BLaER1 (cell line): Measurements from ENCODE around the gene TREX2.

ENCODE experiments used
- H3K27ac ChIP-seq: shearing (Covaris generic); formaldehyde crosslinking; 2 replicates; pipeline ENCODE4 v1.8.1; 2022
- H3K27me3 ChIP-seq: shearing (Covaris generic); formaldehyde crosslinking; 2 replicates; pipeline ENCODE4 v1.8.1; 2022
- H3K36me3 ChIP-seq: shearing (Covaris generic); formaldehyde crosslinking; 2 replicates; pipeline ENCODE4 v1.8.1; 2022
- H3K4me1 ChIP-seq: shearing (Covaris generic); formaldehyde crosslinking; 2 replicates; pipeline ENCODE4 v1.8.1; 2022
- H3K4me2 ChIP-seq: shearing (Covaris generic); formaldehyde crosslinking; 2 replicates; pipeline ENCODE4 v1.8.1; 2022
- H3K4me3 ChIP-seq: shearing (Covaris generic); formaldehyde crosslinking; 2 replicates; pipeline ENCODE4 v1.8.1; 2022
- H3K9ac ChIP-seq: shearing (Covaris generic); formaldehyde crosslinking; 2 replicates; pipeline ENCODE4 v1.8.1; 2022
- H3K9me3 ChIP-seq: shearing (Covaris generic); formaldehyde crosslinking; 2 replicates; pipeline ENCODE4 v1.8.1; 2022
- H4K20me1 ChIP-seq: shearing (Covaris generic); formaldehyde crosslinking; 2 replicates; pipeline ENCODE4 v1.8.1; 2022
- Cebpa-rat ChIP-seq: shearing (Covaris generic); IDR thresholded peaks from 2 replicates; pipeline ENCODE4 v1.8.1; 2022

TREX2 gene

DNA sequence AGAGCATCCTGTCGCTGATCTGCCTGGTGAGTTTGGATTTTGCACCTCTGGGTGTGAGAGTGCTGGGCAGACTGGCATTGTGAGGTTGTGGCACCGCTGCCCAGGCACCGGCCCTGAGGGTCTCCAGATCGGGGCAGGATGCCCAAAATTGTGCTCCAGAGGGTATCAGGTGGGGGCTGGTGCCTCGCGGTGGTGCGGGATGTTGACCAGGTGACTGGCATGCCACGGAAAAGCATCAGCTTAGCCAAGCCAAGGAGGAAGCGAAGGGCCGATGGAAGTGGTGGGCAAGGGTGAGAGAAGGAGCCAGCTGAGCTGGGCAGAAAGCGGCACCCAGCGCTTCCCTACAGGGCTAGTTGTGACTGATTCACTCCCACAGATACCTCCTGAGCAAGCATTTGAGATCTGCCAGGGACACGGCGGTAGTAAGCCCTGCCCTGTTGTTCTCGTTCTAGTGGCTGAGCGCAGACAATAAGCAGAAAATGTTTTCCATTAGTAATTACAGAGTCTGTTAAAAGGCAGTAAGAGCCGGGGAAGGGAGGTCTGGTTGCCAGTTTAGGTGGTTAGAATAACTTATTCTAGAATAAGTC lies 33.8 kb downstream of the TREX2 start:
- peaks cover 14% of the 10 kb centered on the region for H3K4me1 ChIP-seq
- H4K20me1 ChIP-seq: peaks cover 20% of the 10 kb centered on the region; the same call in 1 of the 2 replicates
- TF ChIP-seq Cebpa-rat: no peak
- peaks cover 81% of the 10 kb centered on the region for H3K27me3 ChIP-seq
- H3K4me3 ChIP-seq: peak overlapping the region; percentile 51
- H3K27ac ChIP-seq: no peak overlapping the region
- H3K4me2 ChIP-seq: peak overlapping the region; percentile 58
- no peaks in the 10 kb centered on the region for H3K36me3 ChIP-seq
- H3K9ac ChIP-seq: no peak overlapping the region
- no peaks in the 10 kb centered on the region for H3K9me3 ChIP-seq

GRCh38 chrX:153411255-153411987 lies 34.4 kb downstream of the TREX2 start, which contains the start of gene ZFP92:
ZFP92 (plus strand) TSS chrX:153411472; CDS start chrX:153418323, 6,851 bp downstream.
- H3K4me2 ChIP-seq: peak within 1 kb of the TSS; percentile 58
- H3K4me1 ChIP-seq: peaks cover 9% of the 10 kb centered on the region
- H4K20me1 ChIP-seq: peaks cover 24% of the 10 kb centered on the region; the same call in 1 of the 2 replicates
- H3K27me3 ChIP-seq: peaks cover 78% of the 10 kb centered on the region
- H3K27ac ChIP-seq: no peak within 1 kb of the TSS
- H3K9me3 ChIP-seq: no peaks in the 10 kb centered on the region
- no peak for TF ChIP-seq Cebpa-rat
- H3K4me3 ChIP-seq: peak within 1 kb of the TSS; percentile 51
- H3K9ac ChIP-seq: no peak within 1 kb of the TSS
- no peaks in the 10 kb centered on the region for H3K36me3 ChIP-seq

DNA sequence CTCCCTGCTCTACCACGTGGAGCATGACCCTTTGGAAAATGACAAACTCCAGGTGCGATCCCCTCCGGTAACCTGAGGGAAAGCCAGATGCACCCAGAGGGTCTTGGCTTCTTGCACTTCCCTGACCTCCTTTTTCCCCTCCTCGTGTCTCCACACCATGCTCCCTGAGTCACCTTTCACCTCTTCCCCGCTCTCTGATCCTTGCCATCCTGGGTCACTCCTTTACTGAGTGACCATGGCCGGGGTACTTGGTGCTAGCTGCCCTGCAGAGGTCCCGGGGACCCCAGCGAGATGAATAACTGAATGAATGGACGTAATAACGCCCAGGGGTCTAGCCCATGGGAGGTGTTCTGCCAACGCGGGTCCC lies 35.0 kb downstream of the TREX2 start:
- Histone ChIP-seq H3K36me3 (no peaks in the 10 kb centered on the region), H3K4me3 (no peak overlapping the region), H3K4me2 (no peak overlapping the region), H3K27me3 (peaks cover 78% of the 10 kb centered on the region), H3K4me1 (peaks cover 9% of the 10 kb centered on the region), H4K20me1 (peaks cover 24% of the 10 kb centered on the region; the same call in 1 of the 2 replicates), H3K9ac (no peak overlapping the region), H3K27ac (no peak overlapping the region), H3K9me3 (no peaks in the 10 kb centered on the region)
- TF ChIP-seq Cebpa-rat: no peak

DNA sequence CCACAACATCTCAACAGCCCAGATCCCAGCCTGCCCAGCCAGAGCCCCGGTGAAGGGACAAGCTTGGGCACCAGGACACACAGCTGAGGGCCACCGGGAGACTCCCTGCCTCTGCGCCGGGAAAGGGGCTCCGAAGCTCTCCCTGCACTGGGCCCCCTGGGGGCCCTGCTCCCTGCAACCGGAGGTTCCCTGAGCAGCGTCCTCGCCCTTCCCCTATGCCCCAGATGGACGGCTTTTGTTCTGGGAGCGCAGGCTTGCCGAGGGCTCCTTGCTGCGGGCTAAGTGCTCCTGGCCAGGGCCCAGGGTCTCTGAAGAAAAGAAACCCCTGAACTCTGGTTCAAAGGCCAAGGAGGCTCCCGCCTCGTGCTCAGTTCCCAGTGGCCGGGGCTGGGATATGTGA lies 35.5 kb downstream of the TREX2 start:
- Histone ChIP-seq H3K4me3 (no peak overlapping the region), H3K4me1 (peaks cover 9% of the 10 kb centered on the region), H3K4me2 (no peak overlapping the region), H3K27ac (no peak overlapping the region), H4K20me1 (peaks cover 24% of the 10 kb centered on the region; the same call in 1 of the 2 replicates), H3K27me3 (peaks cover 78% of the 10 kb centered on the region), H3K9ac (no peak overlapping the region), H3K9me3 (no peaks in the 10 kb centered on the region), H3K36me3 (no peaks in the 10 kb centered on the region)
- TF ChIP-seq Cebpa-rat: no peak

DNA sequence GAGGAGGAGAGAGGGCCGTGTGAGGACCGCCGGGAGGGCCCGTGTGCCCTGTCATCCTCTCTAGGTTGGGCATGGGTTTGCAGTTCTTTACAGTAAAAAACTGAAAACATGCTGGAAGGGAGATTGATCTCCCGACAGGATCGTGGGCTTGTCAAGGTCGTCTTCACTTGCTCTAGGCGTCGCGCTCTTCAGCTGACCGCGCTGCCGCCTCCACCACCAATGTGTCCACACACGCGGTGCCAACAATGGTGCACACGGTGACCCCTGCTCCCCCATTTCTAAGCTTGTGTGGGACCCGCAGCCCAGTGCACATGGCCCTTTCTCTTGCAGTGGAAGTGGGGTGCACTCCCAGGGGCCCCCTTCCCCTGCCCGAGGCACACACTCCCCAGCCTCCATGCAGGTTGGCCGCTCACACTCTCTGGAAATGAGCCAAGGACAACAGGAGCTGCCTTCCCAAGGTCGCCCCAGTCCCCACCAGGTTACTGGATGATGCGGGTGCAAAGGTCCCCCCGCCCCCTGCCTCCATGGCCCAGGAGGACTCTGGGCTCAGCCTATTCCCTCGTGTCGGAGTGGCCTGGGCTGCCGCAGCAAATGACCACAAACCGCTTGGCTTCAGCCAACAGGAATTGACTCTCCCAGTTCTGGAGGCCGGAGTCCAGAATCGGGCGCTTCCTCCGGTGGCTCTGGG lies 36.3 kb downstream of the TREX2 start:
- Histone ChIP-seq H3K9ac (no peak overlapping the region), H4K20me1 (peaks cover 24% of the 10 kb centered on the region; the same call in 1 of the 2 replicates), H3K27ac (no peak overlapping the region), H3K4me3 (no peak overlapping the region), H3K4me1 (peaks cover 9% of the 10 kb centered on the region), H3K27me3 (peaks cover 79% of the 10 kb centered on the region), H3K9me3 (no peaks in the 10 kb centered on the region), H3K36me3 (no peaks in the 10 kb centered on the region), H3K4me2 (no peak overlapping the region)
- no peak for TF ChIP-seq Cebpa-rat

- peaks cover 9% of the 10 kb centered on the region for H3K4me1 ChIP-seq
- H3K36me3 ChIP-seq: no peaks in the 10 kb centered on the region
- no peak overlapping the region for H3K4me3 ChIP-seq
- H3K9me3 ChIP-seq: no peaks in the 10 kb centered on the region
- no peak overlapping the region for H3K27ac ChIP-seq
- TF ChIP-seq Cebpa-rat: no peak
- H3K27me3 ChIP-seq: peaks cover 78% of the 10 kb centered on the region
- H3K4me2 ChIP-seq: no peak overlapping the region
- H3K9ac ChIP-seq: no peak overlapping the region
- peaks cover 24% of the 10 kb centered on the region; the same call in 1 of the 2 replicates for H4K20me1 ChIP-seq
These were observed 36.9 kb downstream of the TREX2 start for GRCh38 chrX:153408871-153409351.

GRCh38 chrX:153408221-153408721 lies 37.6 kb downstream of the TREX2 start:
- Histone ChIP-seq H3K9me3 (no peaks in the 10 kb centered on the region), H4K20me1 (peaks cover 18% of the 10 kb centered on the region; the same call in 1 of the 2 replicates), H3K4me3 (no peak overlapping the region), H3K4me1 (peaks cover 9% of the 10 kb centered on the region), H3K27me3 (peaks cover 78% of the 10 kb centered on the region), H3K4me2 (no peak overlapping the region), H3K9ac (no peak overlapping the region), H3K36me3 (no peaks in the 10 kb centered on the region), H3K27ac (no peak overlapping the region)
- no peak for TF ChIP-seq Cebpa-rat

- Histone ChIP-seq H3K4me3 (no peak overlapping the region), H3K4me1 (peaks cover 9% of the 10 kb centered on the region), H3K4me2 (no peak overlapping the region), H3K27me3 (peaks cover 73% of the 10 kb centered on the region), H3K36me3 (no peaks in the 10 kb centered on the region), H3K9ac (no peak overlapping the region), H4K20me1 (peaks cover 13% of the 10 kb centered on the region; the same call in 1 of the 2 replicates), H3K9me3 (no peaks in the 10 kb centered on the region), H3K27ac (no peak overlapping the region)
- no peak for TF ChIP-seq Cebpa-rat
These were observed 38.1 kb downstream of the TREX2 start for GRCh38 chrX:153407736-153408135.

- H3K4me2 ChIP-seq: no peak overlapping the region
- H3K9me3 ChIP-seq: no peaks in the 10 kb centered on the region
- peaks cover 65% of the 10 kb centered on the region for H3K27me3 ChIP-seq
- no peak overlapping the region for H3K9ac ChIP-seq
- H3K36me3 ChIP-seq: no peaks in the 10 kb centered on the region
- H3K4me3 ChIP-seq: no peak overlapping the region
- no peak for TF ChIP-seq Cebpa-rat
- peaks cover 9% of the 10 kb centered on the region; the same call in 1 of the 2 replicates for H4K20me1 ChIP-seq
- H3K4me1 ChIP-seq: peaks cover 6% of the 10 kb centered on the region
- H3K27ac ChIP-seq: no peak overlapping the region
These were observed 39.0 kb downstream of the TREX2 start for GRCh38 chrX:153406903-153407302.
